ENCODE data around the gene RASSF1. TPM values are rescaled to one million over a fixed set of nuclear protein-coding genes. Genes with fewer than 3 reads are reported as not detected.

Gene RASSF1
- total and polyA plus RNA-seq, 2 of the 13 experiments (the other 11 are each of a cell fraction or from before 2014, with no cell fraction given) = 10.2 to 27.5 TPM

GRCh38 chr3:50358911-50359759 is 18.5 kb upstream of the RASSF1 start, which contains the start of gene TMEM115 (continued):
- TF ChIP-seq ZFX (CRISPR knock-in tag; IDR thresholded peaks at IDR 0.05; ENCODE audit: low read depth) (peak; percentile 100), PCBP1 (IDR thresholded peaks at IDR 0.05; ENCODE audit: borderline replicate concordance, low read depth, low read length) (peak; percentile 22; the same call in 1 of the 2 replicates), DMTF1 (CRISPR knock-in tag; IDR thresholded peaks at IDR 0.05) (no peak), NR0B2 (CRISPR knock-in tag; IDR thresholded peaks at IDR 0.05) (peak; percentile 48; the same call in 1 of the 2 replicates), ZNF256 (CRISPR knock-in tag; conservative IDR thresholded peaks at IDR 0.05) (peak; percentile 77; the same call in 1 of the 2 replicates), PRDM10 (CRISPR knock-in tag; IDR thresholded peaks at IDR 0.05; ENCODE audit: low read depth) (peak; percentile 88), ZNF790 (CRISPR knock-in tag; IDR thresholded peaks at IDR 0.05; ENCODE audit: borderline replicate concordance) (no peak), POGK (CRISPR knock-in tag; conservative IDR thresholded peaks at IDR 0.05) (peak; percentile 92), ZNF282 (IDR thresholded peaks at IDR 0.05; ENCODE audit: partially characterized antibody) (no peak), STAG1 (CRISPR knock-in tag; IDR thresholded peaks at IDR 0.05) (no peak), ZBTB10 (CRISPR knock-in tag; IDR thresholded peaks at IDR 0.05; ENCODE audit: borderline replicate concordance) (peak; percentile 87; the same call in 1 of the 2 replicates), ZFP82 (CRISPR knock-in tag; IDR thresholded peaks at IDR 0.05; ENCODE audit: borderline replicate concordance) (peak; percentile 68; the same call in 1 of the 2 replicates), ATF7-NPFF (CRISPR knock-in tag; IDR thresholded peaks at IDR 0.05; ENCODE audit: low read depth) (peak; percentile 76; the same call in 1 of the 2 replicates), ELF1 (CRISPR knock-in tag; IDR thresholded peaks at IDR 0.05) (peak; percentile 98), ZSCAN30 (CRISPR knock-in tag; IDR thresholded peaks at IDR 0.05) (no peak), TEAD3 (CRISPR knock-in tag; optimal IDR thresholded peaks at IDR 0.05; ENCODE audit: borderline replicate concordance) (no peak), EZH2 (conservative IDR thresholded peaks at IDR 0.05; ENCODE audit: low read depth, low read length) (no peak)
